ENCODE measurements around the gene TEX35. TPM values are rescaled to one million over a fixed set of nuclear protein-coding genes. Genes with fewer than 3 reads are reported as not detected.

The TEX35 gene
- total RNA-seq, 2 experiments from 2014 or later: not detected

DNA sequence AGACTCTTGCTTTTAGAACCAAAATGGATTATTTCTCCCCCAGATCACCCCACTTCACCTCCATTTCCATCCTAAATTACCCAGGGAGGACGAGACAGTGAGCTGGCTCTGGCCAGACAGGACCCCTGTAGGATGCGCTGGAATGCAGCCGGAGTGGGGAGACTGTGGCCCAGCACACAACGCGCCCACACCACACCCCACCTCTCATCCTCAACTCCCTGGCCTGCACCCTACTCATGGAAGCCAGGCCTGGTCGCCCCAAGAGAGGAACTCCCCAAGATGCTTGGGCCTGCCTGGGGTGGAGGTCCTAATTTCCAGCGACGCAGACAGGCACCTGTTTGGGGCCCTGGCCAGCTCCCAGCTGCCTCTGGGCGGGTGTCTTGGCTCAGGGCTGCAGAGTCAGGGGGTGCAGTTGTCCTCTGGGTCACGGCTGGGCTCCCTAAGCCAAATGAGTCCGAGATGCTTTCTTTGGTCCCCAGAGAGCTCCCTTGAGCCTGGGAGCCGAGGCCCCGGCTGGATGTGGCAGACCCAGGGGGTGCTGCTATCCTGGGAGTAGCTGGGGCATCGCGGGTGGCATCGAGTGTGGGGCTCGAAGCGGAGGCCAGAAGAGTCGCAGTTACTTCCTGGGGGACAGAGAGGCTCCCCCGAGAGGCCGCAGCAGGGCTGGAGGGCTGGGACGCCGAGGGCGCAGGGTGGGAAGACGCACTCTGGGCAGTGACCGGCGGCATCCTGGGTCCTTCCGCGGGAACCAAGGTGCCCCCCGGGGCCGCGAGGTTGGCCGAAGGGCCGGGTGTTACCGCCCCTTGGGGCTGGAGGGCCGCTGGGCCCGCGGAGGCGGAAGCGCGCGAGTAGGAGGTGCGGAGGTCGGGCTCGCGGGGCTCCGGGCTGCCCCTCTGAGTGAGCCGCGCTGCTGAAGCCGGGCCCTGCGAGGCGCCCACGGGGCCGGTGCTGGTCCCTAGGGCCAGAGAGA lies 26.5 kb upstream of the TEX35 start:
- Mint-ChIP-seq H3K9me3 (ENCODE audit: insufficient read depth) (no peaks in the 10 kb centered on the region), H3K27me3 (ENCODE audit: low read depth) (no peaks in the 10 kb centered on the region), H3K4me3 (no peak overlapping the region), H3K4me1 (ENCODE audit: low read depth) (no peaks in the 10 kb centered on the region), H3K36me3 (ENCODE audit: low read depth) (no peaks in the 10 kb centered on the region), H3K27ac (no peak overlapping the region)
- DNase-seq (no peak), ATAC-seq (no peak)
- ChIA-PET POLR2A (no interaction called here), CTCF (interaction anchor here (1.4 kb wide), 1 partner anchor 16 kb away, joined by 3 read pairs; no protein-coding TSS in a partner anchor)

DNA sequence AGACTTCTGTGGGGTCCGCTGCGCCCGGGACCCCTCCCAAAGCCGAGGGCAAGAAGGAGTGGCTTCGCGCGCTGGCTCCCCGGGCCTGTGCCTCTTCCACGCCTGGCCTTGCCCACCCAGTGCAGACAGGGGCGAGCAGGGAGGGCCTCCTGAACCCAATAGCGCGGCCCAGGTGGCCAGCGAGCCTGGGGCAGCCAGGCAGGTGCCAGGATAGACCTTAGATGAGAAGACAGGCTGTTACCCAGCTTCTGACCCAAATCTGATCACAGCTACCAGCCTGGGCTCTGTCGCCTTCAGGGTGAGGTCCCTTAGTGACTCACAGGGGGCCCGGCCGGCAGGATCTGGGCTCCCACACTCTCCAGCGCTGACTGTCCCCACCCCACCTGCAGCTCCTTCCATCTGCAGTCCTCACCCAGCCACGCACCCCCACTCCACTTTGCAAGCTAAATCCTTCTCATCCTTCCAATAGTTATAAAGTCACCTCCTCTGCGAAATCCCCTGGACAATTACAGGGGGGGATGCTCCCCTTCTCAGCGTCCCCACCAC lies 25.8 kb upstream of the TEX35 start:
- Mint-ChIP-seq H3K27ac (no peak overlapping the region), H3K4me1 (ENCODE audit: low read depth) (no peaks in the 10 kb centered on the region), H3K4me3 (no peak overlapping the region), H3K27me3 (ENCODE audit: low read depth) (no peaks in the 10 kb centered on the region), H3K9me3 (ENCODE audit: insufficient read depth) (no peaks in the 10 kb centered on the region), H3K36me3 (ENCODE audit: low read depth) (no peaks in the 10 kb centered on the region)
- no peak for DNase-seq
- POLR2A ChIA-PET: no interaction called here
- ATAC-seq: no peak
- CTCF ChIA-PET: interaction anchor here (1.4 kb wide), 1 partner anchor 15 kb away, joined by 3 read pairs; no protein-coding TSS in a partner anchor

DNA sequence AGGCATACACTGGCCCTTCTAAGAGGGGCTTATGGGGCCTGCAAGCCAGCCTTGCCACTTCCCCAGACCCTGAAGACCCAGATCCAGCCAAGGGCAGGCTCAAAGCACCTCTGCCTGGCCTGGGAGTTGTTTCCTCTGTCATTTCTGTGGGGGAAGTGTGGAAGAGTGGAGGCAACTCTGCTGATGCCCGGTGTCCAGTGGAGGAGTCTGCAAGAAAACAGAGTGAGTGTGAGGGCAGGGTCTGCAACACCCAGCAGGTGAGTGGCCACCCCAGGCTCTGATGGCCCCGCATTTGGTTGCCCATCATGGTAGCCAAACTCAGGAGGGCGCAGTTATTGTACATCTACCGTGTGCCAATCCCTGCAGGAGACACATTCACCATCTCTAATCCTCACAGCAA lies 24.5 kb upstream of the TEX35 start:
- ChIA-PET CTCF (no interaction called here), POLR2A (no interaction called here)
- no peaks in the 10 kb centered on the region for H3K4me1 Mint-ChIP-seq (ENCODE audit: low read depth)
- no peaks in the 10 kb centered on the region for H3K27me3 Mint-ChIP-seq (ENCODE audit: low read depth)
- H3K9me3 Mint-ChIP-seq (ENCODE audit: insufficient read depth): no peaks in the 10 kb centered on the region
- no peak overlapping the region for H3K4me3 Mint-ChIP-seq
- H3K27ac Mint-ChIP-seq: no peak overlapping the region
- H3K36me3 Mint-ChIP-seq (ENCODE audit: low read depth): no peaks in the 10 kb centered on the region
- no peak for DNase-seq
- ATAC-seq: no peak

DNA sequence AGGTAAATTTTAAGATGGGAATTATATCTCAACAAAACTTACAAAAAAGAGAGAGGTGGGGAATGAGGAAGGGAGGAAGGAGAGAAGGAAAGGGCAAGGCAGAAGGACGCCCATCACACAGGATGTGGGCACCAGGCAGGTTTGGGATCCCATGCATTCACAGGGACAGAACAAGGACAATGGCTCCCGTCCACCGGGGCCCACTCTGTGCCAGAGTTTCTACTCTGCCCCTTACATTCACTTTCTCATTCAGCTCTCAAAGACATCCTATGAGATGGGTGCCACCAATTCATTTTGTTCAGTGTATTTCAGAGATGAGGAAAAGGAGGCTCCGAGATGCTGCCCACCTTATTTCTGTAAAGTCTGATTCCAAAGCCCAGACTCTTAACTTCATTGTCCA lies 23.5 kb upstream of the TEX35 start:
- H3K27me3 Mint-ChIP-seq (ENCODE audit: low read depth): no peaks in the 10 kb centered on the region
- H3K36me3 Mint-ChIP-seq (ENCODE audit: low read depth): no peaks in the 10 kb centered on the region
- CTCF ChIA-PET: no interaction called here
- POLR2A ChIA-PET: no interaction called here
- H3K4me1 Mint-ChIP-seq (ENCODE audit: low read depth): no peaks in the 10 kb centered on the region
- no peak overlapping the region for H3K4me3 Mint-ChIP-seq
- H3K27ac Mint-ChIP-seq: no peak overlapping the region
- ATAC-seq: no peak
- no peaks in the 10 kb centered on the region for H3K9me3 Mint-ChIP-seq (ENCODE audit: insufficient read depth)
- DNase-seq: no peak

DNA sequence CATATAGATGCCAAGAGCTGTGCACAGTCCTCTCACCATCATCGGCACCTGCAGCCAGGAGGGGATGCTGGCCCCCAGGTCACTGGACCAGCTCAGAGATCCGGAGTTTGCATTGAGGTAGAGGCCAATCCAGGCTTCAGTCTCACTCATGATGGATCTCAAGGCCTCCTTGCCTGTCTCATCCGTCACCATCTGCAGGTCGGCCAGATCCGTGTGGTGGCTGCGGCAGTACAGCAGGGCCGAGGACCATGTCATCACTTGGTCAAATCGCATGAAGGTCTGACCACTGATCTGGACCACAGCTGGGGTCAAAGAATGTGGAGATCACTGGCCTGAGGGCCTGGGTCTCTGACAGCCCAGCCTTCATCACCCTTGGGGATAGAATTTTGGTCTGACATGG lies 22.8 kb upstream of the TEX35 start:
- H3K27me3 Mint-ChIP-seq (ENCODE audit: low read depth): no peaks in the 10 kb centered on the region
- H3K4me3 Mint-ChIP-seq: no peak overlapping the region
- DNase-seq (no peak), ATAC-seq (no peak)
- CTCF ChIA-PET: no interaction called here
- no peak overlapping the region for H3K27ac Mint-ChIP-seq
- POLR2A ChIA-PET: no interaction called here
- no peaks in the 10 kb centered on the region for H3K9me3 Mint-ChIP-seq (ENCODE audit: insufficient read depth)
- no peaks in the 10 kb centered on the region for H3K4me1 Mint-ChIP-seq (ENCODE audit: low read depth)
- H3K36me3 Mint-ChIP-seq (ENCODE audit: low read depth): no peaks in the 10 kb centered on the region

DNA sequence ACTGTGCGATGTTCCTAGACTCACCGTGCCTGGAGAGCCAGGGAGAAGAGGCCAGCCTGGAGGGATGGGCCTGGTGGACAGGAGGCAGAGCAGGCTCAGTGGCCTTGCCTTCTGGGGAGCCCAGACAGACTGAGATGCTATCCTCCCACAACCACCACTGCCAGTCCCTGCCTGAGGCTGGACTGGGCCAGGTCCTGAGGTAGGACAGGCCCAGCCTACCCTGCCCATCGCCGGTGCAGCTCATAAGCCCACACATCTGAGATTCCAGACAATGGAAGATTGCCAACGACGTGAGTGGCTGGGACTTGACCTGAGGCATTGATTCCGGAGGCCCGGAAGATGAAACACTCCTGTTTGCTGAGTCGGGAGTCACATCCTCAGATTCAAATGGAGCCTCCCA lies 21.9 kb upstream of the TEX35 start:
- no peak for DNase-seq
- CTCF ChIA-PET: no interaction called here

DNA sequence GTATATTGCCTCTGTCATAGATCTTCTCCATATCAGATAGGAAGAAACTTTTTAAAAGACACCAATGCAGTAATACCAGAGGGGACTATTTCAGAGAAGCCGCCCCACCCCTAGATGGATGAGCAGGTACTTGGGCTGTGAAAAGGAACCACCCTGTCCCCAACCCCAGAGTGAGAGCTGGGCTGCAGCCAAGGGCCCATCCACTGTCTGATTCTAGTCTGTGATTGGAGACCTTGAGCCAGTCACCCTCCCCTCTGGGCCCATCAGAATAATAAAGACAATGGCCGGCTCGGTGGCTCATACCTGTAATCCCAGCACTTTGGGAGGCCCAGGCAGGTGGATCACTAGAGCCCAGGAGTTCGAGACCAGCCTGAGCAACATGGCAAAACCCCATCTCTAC lies 21.2 kb upstream of the TEX35 start:
- H3K9me3 Mint-ChIP-seq (ENCODE audit: insufficient read depth): no peaks in the 10 kb centered on the region
- no peaks in the 10 kb centered on the region for H3K4me1 Mint-ChIP-seq (ENCODE audit: low read depth)
- DNase-seq (no peak), ATAC-seq (no peak)
- ChIA-PET CTCF (interaction anchor here (1.1 kb wide), 1 partner anchor 41 kb away, joined by 3 read pairs; no protein-coding TSS in a partner anchor), POLR2A (no interaction called here)
- no peaks in the 10 kb centered on the region for H3K27me3 Mint-ChIP-seq (ENCODE audit: low read depth)
- H3K36me3 Mint-ChIP-seq (ENCODE audit: low read depth): no peaks in the 10 kb centered on the region
- H3K27ac Mint-ChIP-seq: no peak overlapping the region
- H3K4me3 Mint-ChIP-seq: no peak overlapping the region

More for the DNA sequence above, 21.9 kb upstream of the TEX35 start:
- Mint-ChIP-seq H3K9me3 (ENCODE audit: insufficient read depth) (no peaks in the 10 kb centered on the region), H3K4me3 (no peak overlapping the region), H3K27ac (no peak overlapping the region), H3K36me3 (ENCODE audit: low read depth) (no peaks in the 10 kb centered on the region), H3K4me1 (ENCODE audit: low read depth) (no peaks in the 10 kb centered on the region), H3K27me3 (ENCODE audit: low read depth) (no peaks in the 10 kb centered on the region)
- POLR2A ChIA-PET: no interaction called here
- ATAC-seq: no peak

DNA sequence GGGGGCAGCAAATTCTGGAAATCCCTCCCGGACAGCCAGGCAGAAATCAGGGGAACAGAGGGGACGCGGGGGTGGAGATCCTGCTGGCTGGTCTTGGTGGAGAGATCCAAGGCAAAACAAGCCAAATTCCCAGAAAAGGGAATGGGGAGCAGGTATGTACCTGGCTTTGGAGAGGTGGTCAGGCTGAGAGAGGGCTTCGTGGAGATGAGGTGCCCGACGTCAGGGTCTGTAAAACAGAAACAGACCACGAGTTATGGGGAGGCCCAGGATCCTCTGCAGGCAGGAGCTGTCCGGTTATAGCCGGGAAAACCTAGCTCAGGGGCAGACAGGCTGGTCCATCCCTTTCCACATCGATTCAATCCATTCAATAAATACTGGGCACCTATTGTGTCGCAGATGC lies 20.6 kb upstream of the TEX35 start:
- Mint-ChIP-seq H3K27ac (no peak overlapping the region), H3K27me3 (ENCODE audit: low read depth) (no peaks in the 10 kb centered on the region), H3K36me3 (ENCODE audit: low read depth) (no peaks in the 10 kb centered on the region), H3K4me1 (ENCODE audit: low read depth) (no peaks in the 10 kb centered on the region), H3K9me3 (ENCODE audit: insufficient read depth) (no peaks in the 10 kb centered on the region), H3K4me3 (no peak overlapping the region)
- ChIA-PET POLR2A (no interaction called here), CTCF (interaction anchor here (1.1 kb wide), 1 partner anchor 40 kb away, joined by 3 read pairs; no protein-coding TSS in a partner anchor)
- no peak for ATAC-seq
- DNase-seq: no peak

DNA sequence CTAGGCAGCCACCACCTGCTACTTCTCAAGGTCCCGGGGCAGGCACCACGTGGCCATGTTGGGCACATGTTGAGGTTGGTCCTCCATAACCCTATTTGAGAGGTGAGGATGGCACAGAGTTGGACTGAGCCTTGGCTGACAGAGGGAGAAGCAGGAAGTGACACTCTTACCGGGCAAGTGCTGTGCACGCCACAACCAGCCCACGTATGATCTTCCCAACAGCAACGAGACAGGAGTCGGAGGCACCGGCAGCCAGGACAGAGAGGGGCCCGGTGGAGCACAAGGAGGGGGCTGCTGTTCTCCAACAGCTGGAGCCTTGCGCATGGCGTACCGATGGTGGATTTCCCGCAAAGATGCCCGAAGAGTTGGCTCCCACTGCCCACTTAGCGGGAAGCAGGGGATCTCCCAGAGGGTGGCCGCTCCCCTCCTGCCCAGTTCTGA lies 19.6 kb upstream of the TEX35 start:
- Mint-ChIP-seq H3K27ac (no peak overlapping the region), H3K9me3 (ENCODE audit: insufficient read depth) (no peaks in the 10 kb centered on the region), H3K36me3 (ENCODE audit: low read depth) (no peaks in the 10 kb centered on the region), H3K27me3 (ENCODE audit: low read depth) (no peaks in the 10 kb centered on the region), H3K4me1 (ENCODE audit: low read depth) (no peaks in the 10 kb centered on the region), H3K4me3 (no peak overlapping the region)
- DNase-seq: no peak
- ChIA-PET POLR2A (no interaction called here), CTCF (no interaction called here)
- ATAC-seq: no peak

DNA sequence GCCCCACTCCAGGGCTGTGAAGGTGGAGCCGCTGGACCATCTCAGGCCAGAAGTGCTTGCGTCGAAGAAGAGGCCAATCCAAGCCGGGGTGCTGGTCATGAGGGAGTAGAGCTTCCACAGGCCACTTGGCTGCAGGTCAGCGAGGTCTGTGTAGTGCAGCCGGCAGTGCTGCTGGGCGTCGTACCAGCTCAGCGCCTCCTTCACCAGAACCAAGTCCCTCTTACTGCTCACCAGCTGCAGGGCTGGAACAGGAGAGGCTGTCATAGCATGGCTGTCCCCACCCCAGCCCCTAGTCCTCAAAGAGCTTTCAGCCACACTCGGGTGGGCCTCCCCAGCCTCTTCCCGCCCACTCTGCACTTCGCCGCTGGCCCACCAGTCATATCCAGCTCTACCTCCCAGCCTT lies 18.3 kb upstream of the TEX35 start:
- no peak overlapping the region for H3K27ac Mint-ChIP-seq
- ATAC-seq: no peak
- no peaks in the 10 kb centered on the region for H3K27me3 Mint-ChIP-seq (ENCODE audit: low read depth)
- no peak overlapping the region for H3K4me3 Mint-ChIP-seq
- ChIA-PET CTCF (no interaction called here), POLR2A (no interaction called here)
- H3K4me1 Mint-ChIP-seq (ENCODE audit: low read depth): no peaks in the 10 kb centered on the region
- DNase-seq: no peak
- no peaks in the 10 kb centered on the region for H3K9me3 Mint-ChIP-seq (ENCODE audit: insufficient read depth)
- H3K36me3 Mint-ChIP-seq (ENCODE audit: low read depth): no peaks in the 10 kb centered on the region

DNA sequence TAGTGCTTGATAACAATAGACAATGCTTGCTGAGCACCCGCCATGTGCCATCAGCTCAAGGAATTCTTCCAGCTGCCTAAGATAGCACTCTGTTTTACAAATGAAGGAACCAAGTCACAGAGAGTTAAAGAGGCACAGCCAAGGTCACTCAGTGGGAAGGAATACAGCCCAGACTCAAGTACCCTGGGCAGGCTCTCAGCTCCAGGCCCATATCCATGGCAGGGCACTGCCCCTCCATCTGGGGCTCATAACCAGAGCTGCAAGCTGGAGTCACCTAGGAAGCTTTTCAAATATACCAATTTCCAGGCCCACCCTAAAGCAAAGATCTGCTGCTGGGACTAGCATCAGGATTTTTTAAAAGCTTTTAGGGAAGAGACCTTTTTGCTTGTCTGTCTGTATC lies 17.8 kb upstream of the TEX35 start:
- CTCF ChIA-PET: no interaction called here
- H3K9me3 Mint-ChIP-seq (ENCODE audit: insufficient read depth): no peaks in the 10 kb centered on the region
- no peaks in the 10 kb centered on the region for H3K4me1 Mint-ChIP-seq (ENCODE audit: low read depth)
- no peak for DNase-seq
- H3K27me3 Mint-ChIP-seq (ENCODE audit: low read depth): no peaks in the 10 kb centered on the region
- POLR2A ChIA-PET: no interaction called here
- no peak for ATAC-seq
- no peaks in the 10 kb centered on the region for H3K36me3 Mint-ChIP-seq (ENCODE audit: low read depth)
- no peak overlapping the region for H3K4me3 Mint-ChIP-seq
- H3K27ac Mint-ChIP-seq: no peak overlapping the region

DNA sequence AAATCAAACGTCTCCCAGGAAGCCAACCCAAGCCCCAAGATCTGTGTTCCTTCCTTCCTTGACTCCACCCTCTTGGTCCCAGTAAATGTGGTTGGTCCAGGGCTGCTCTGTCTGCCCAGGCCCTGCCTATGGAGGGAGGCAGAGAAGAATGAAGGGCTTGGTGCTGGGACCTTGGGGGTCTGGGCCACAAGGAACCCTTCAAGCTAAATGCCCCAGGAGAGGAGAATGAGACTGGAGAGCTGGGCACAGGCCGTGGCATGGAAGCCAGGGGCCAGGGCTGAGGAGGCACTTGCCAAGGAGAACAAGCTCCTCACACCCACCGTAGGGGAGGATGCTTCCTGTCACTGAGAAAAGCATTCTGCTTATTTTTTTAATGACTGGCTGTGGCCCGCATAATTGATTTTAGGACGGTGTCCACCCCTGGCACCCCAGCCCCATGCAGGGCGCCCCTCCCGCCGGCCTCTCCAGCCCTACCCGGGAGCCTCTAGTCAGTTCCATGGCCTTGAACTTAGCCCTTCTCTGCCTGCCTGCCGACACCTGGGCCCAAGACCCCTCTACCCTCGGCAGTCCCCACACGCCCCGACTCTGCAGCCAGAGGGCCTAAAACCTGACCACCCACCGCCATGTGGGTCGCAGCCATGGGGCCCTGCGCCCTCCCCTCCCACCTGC lies 17.0 kb upstream of the TEX35 start:
- Mint-ChIP-seq H3K27ac (no peak overlapping the region), H3K36me3 (ENCODE audit: low read depth) (no peaks in the 10 kb centered on the region), H3K27me3 (ENCODE audit: low read depth) (no peaks in the 10 kb centered on the region), H3K4me3 (no peak overlapping the region), H3K9me3 (ENCODE audit: insufficient read depth) (no peaks in the 10 kb centered on the region), H3K4me1 (ENCODE audit: low read depth) (no peaks in the 10 kb centered on the region)
- POLR2A ChIA-PET: no interaction called here
- CTCF ChIA-PET: no interaction called here
- ATAC-seq: no peak
- DNase-seq: no peak
